MM.1S (cell line): ENCODE data around the gene KLHL13.

Experiments
- DNase-seq: peaks from one replicate; pipeline ENCODE4 v3.0.0-alpha.2; 2015
- H2AFZ ChIP-seq: fragments of 300-600 bp; sonication (generic); 2 replicates; pipeline ENCODE4 v1.6.0; 2016; ENCODE audit warnings: antibody characterized with exemption, low read length
- H3F3A ChIP-seq: fragments of 300-600 bp; sonication (generic); 2 replicates; pipeline ENCODE4 v1.6.1; 2016; ENCODE audit warnings: mild to moderate bottlenecking, antibody characterized with exemption, low read length, moderate library complexity, mixed read lengths; ENCODE audit not compliant: insufficient read depth
- H3K27ac ChIP-seq: fragments of 300-600 bp; sonication (generic); 2 replicates; pipeline ENCODE4 v1.5.1; 2016; ENCODE audit warnings: mild to moderate bottlenecking, low read length
- H3K27me3 ChIP-seq: fragments of 300-600 bp; sonication (generic); replicated peaks from 2 replicates; pipeline ENCODE4 v1.6.0; 2016; ENCODE audit warnings: low read length; ENCODE audit not compliant: insufficient read depth
- H3K36me3 ChIP-seq: fragments of 300-600 bp; sonication (generic); replicated peaks from 2 replicates; pipeline ENCODE4 v1.6.1; 2016; ENCODE audit warnings: mild to moderate bottlenecking, low read length, mixed read lengths; ENCODE audit not compliant: insufficient read depth
- H3K4me1 ChIP-seq: fragments of 300-600 bp; sonication (generic); 2 replicates; pipeline ENCODE4 v1.6.1; 2016; ENCODE audit warnings: low read length, mixed read lengths
- H3K4me2 ChIP-seq: fragments of 300-600 bp; sonication (generic); 2 replicates; pipeline ENCODE4 v1.6.0; 2016; ENCODE audit warnings: low read depth, low read length
- H3K4me3 ChIP-seq: fragments of 300-600 bp; sonication (generic); 2 replicates; pipeline ENCODE4 v1.5.1; 2016; ENCODE audit warnings: low read length, mixed read lengths
- H3K79me2 ChIP-seq: fragments of 300-600 bp; sonication (generic); 2 replicates; pipeline ENCODE4 v1.6.1; 2016; ENCODE audit warnings: mixed run types, low read length, mixed read lengths
- H3K9ac ChIP-seq: fragments of 300-600 bp; sonication (generic); 2 replicates; pipeline ENCODE4 v1.6.1; 2016; ENCODE audit warnings: low read length, mixed read lengths
- H3K9me2 ChIP-seq: fragments of 300-600 bp; sonication (generic); replicated peaks from 2 replicates; pipeline ENCODE4 v1.6.1; 2016; ENCODE audit warnings: mild to moderate bottlenecking, low read length, mixed read lengths; ENCODE audit not compliant: insufficient read depth
- H3K9me3 ChIP-seq: fragments of 300-600 bp; sonication (generic); replicated peaks from 2 replicates; pipeline ENCODE4 v1.6.1; 2016; ENCODE audit warnings: mild to moderate bottlenecking, low read length, mixed read lengths; ENCODE audit not compliant: insufficient read depth
- H4K20me1 ChIP-seq: fragments of 300-600 bp; sonication (generic); 2 replicates; pipeline ENCODE4 v1.6.1; 2016; ENCODE audit warnings: mild to moderate bottlenecking, low read length, moderate library complexity, mixed read lengths; ENCODE audit not compliant: insufficient read depth
- EZH2 ChIP-seq: fragments of 300-600 bp; sonication (generic); optimal IDR thresholded peaks from 2 replicates; pipeline ENCODE3; 2017; ENCODE audit warnings: low read depth, mild to moderate bottlenecking, antibody characterized with exemption, low read length, mixed read lengths
- EZH2phosphoT487 ChIP-seq: fragments of 300-600 bp; sonication (generic); IDR thresholded peaks from 2 replicates; pipeline ENCODE4 v1.6.1; 2018; ENCODE audit warnings: antibody characterized with exemption, low read length
- TF ChIP-seq, protein P1 (sequence below): fragments of 300-600 bp; sonication (generic); IDR thresholded peaks from 2 replicates; pipeline ENCODE4 v1.5.1; 2016; ENCODE audit warnings: antibody characterized with exemption, low read length, mixed read lengths

The KLHL13 gene

DNA sequence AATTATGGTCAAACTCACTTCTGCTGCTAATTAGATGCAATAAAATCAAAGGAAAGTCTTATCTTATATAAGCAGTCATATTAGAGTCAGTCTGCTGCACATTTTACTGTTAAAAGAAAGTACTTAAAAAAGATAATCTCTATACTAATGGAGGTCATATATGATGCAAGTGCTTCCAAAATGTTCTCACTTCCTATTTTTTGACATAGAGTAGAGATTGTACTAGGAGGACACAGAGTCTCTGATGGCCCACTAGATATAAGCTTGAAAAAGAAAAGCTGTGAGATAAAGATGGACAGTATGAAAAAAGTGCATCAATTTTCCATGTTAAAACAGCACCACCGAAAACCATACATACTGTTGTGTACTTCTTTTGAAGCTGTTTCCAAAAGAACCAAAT is 196.9 kb downstream of the KLHL13 start:
- no peak overlapping the region for H3K4me2 ChIP-seq
- H3K4me3 ChIP-seq, result no peak overlapping the region
- no peaks in the 10 kb centered on the region for H3F3A ChIP-seq
- no peak overlapping the region for H2AFZ ChIP-seq
- TF ChIP-seq EZH2phosphoT487 (no peak), EZH2 (no peak)
- TF ChIP-seq, protein P1, sequence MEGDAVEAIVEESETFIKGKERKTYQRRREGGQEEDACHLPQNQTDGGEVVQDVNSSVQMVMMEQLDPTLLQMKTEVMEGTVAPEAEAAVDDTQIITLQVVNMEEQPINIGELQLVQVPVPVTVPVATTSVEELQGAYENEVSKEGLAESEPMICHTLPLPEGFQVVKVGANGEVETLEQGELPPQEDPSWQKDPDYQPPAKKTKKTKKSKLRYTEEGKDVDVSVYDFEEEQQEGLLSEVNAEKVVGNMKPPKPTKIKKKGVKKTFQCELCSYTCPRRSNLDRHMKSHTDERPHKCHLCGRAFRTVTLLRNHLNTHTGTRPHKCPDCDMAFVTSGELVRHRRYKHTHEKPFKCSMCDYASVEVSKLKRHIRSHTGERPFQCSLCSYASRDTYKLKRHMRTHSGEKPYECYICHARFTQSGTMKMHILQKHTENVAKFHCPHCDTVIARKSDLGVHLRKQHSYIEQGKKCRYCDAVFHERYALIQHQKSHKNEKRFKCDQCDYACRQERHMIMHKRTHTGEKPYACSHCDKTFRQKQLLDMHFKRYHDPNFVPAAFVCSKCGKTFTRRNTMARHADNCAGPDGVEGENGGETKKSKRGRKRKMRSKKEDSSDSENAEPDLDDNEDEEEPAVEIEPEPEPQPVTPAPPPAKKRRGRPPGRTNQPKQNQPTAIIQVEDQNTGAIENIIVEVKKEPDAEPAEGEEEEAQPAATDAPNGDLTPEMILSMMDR, result no peak
- H3K27me3 ChIP-seq, result no peaks in the 10 kb centered on the region
- H3K79me2 ChIP-seq, result no peaks in the 10 kb centered on the region
- no peaks in the 10 kb centered on the region for H3K9me2 ChIP-seq
- no peaks in the 10 kb centered on the region for H3K4me1 ChIP-seq
- H3K36me3 ChIP-seq, result no peaks in the 10 kb centered on the region
- H3K9me3 ChIP-seq, result no peaks in the 10 kb centered on the region
- H3K9ac ChIP-seq, result no peak overlapping the region
- no peak overlapping the region for H3K27ac ChIP-seq
- no peaks in the 10 kb centered on the region for H4K20me1 ChIP-seq
- DNase-seq, result no peak

DNA sequence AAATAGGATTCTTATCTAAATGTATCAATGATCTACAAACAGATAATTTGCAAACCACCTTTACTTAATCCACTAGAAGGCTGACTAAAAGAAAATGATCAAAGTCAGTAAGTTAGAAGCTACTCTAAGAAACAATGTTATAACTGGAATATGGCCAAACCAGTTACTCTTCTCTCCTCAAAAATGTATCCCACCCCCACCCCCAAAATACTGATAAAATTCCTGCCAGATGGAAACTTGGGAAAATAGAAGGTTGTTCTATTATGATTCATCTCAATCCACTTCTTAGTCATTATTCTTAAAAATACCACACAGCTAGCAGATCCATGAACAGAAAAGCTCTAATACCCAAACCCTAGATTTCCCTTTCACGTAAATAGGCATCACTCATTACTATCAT is 206.4 kb downstream of the KLHL13 start:
- Histone ChIP-seq H3K79me2 (no peaks in the 10 kb centered on the region), H4K20me1 (no peaks in the 10 kb centered on the region), H3F3A (no peaks in the 10 kb centered on the region), H3K36me3 (no peaks in the 10 kb centered on the region), H3K4me2 (no peak overlapping the region), H3K4me1 (no peaks in the 10 kb centered on the region), H3K4me3 (no peak overlapping the region), H2AFZ (no peak overlapping the region), H3K9me2 (no peaks in the 10 kb centered on the region), H3K27me3 (no peaks in the 10 kb centered on the region), H3K9me3 (no peaks in the 10 kb centered on the region), H3K9ac (no peak overlapping the region), H3K27ac (no peak overlapping the region)
- TF ChIP-seq, protein P1, result no peak
- no peak for TF ChIP-seq EZH2
- DNase-seq, result no peak

DNA sequence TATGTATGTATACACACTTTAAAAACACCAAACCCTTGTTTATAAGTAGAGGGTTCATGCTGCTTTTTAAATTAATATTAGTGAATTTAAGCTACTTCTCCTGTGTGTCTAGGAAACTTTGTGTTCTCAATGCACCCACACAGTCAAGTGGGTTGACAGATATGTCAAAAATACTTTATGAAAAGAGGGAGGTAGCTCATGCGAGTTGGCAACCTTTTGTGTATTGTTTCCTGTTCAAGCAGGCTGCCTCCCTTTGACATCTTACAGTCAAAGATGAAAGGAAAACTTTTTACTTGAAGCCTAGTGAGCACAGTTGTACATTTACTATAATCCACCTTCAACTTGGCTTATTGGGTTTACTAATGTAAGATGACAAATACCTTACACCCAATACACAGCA is 218.4 kb downstream of the KLHL13 start:
- no peaks in the 10 kb centered on the region for H3K36me3 ChIP-seq
- H3F3A ChIP-seq, result 0 out of 2 replicates have a peak, but pooled peaks cover 7% of the 10 kb centered on the region
- peaks cover 41% of the 10 kb centered on the region for H3K27me3 ChIP-seq
- DNase-seq, result no peak
- no peak overlapping the region for H3K27ac ChIP-seq
- H4K20me1 ChIP-seq, result no peaks in the 10 kb centered on the region
- no peaks in the 10 kb centered on the region for H3K79me2 ChIP-seq
- no peaks in the 10 kb centered on the region for H3K9me2 ChIP-seq
- TF ChIP-seq EZH2, result no peak
- no peak for TF ChIP-seq EZH2phosphoT487
- no peak overlapping the region for H2AFZ ChIP-seq
- no peak overlapping the region for H3K9ac ChIP-seq
- H3K9me3 ChIP-seq, result no peaks in the 10 kb centered on the region
- no peak overlapping the region for H3K4me3 ChIP-seq
- H3K4me2 ChIP-seq, result no peak overlapping the region
- H3K4me1 ChIP-seq, result peaks cover 4% of the 10 kb centered on the region; the same call in 1 of the 2 replicates

DNA sequence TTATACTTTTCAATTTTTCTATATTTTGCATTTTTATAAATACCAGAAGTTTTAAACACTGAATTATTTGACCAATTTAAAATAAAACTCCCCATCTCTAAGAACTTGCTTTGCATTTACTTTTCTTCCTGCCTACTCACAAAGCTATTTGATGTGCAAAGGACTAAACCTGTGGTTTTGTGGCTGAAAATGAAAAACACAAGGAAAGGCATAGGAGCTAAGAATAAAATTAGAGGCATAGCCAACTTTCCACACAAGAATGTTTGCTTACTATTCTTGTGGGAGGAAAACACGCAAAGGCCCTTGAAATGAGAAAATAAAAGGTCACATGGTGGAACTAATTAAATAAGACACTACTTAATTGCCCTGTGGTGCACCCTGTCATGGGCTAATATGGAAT is 221.2 kb downstream of the KLHL13 start:
- Histone ChIP-seq H3K36me3 (no peaks in the 10 kb centered on the region), H3K4me1 (peaks cover 4% of the 10 kb centered on the region; the same call in 1 of the 2 replicates), H3K79me2 (no peaks in the 10 kb centered on the region), H3F3A (0 out of 2 replicates have a peak, but pooled peaks cover 7% of the 10 kb centered on the region), H3K27me3 (peaks cover 66% of the 10 kb centered on the region), H3K9me3 (no peaks in the 10 kb centered on the region), H3K4me2 (peak overlapping the region; percentile 14; the same call in 1 of the 2 replicates), H3K9me2 (no peaks in the 10 kb centered on the region), H3K27ac (no peak overlapping the region), H3K9ac (no peak overlapping the region), H2AFZ (no peak overlapping the region), H4K20me1 (no peaks in the 10 kb centered on the region), H3K4me3 (no peak overlapping the region)
- DNase-seq, result peak; percentile 78
- TF ChIP-seq EZH2phosphoT487, result no peak
- no peak for TF ChIP-seq EZH2
- TF ChIP-seq, protein P1, result no peak
